HG02970 (cell line): ENCODE results near the gene ZNF488.

Experiments used
- ATAC-seq: cut with Tn5 transposase; IDR thresholded peaks from one replicate; pipeline ENCODE4 v1.9.1; 2021; ENCODE audit warnings: mild to moderate bottlenecking, moderate library complexity, moderate number of reproducible peaks; ENCODE audit not compliant: unreplicated experiment, low FRiP score

ZNF488 gene

GRCh38 chr10:47368431-47369180 is 15.5 kb downstream of the ZNF488 start:
- no peak for ATAC-seq

GRCh38 chr10:47367646-47368045 is 16.4 kb downstream of the ZNF488 start:
- no peak for ATAC-seq

- no peak for ATAC-seq
These were observed 17.2 kb downstream of the ZNF488 start for GRCh38 chr10:47366731-47367460.

DNA sequence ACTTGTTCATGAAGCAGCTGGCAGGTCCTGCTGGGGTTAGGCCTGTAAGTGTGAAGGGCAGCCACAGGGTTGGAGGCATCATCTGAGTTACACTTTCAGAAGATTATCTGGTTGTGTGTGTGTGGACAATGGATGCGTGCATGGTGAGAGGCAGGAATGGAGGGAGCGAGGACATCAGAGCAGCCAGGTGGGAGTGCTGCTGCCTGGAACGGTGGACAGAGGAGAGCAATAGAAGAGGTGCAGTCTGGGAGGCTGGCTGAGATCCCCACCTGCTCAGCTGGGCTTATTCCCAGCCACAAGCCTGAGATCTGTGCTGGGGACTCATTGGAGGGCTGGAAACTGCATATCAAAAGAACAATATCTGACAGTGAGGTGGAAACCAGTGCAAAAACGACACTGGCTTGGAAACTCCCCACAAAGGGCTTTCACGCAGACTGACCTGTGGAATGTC is 17.9 kb downstream of the ZNF488 start:
- no peak for ATAC-seq

- no peak for ATAC-seq
These were observed 18.5 kb downstream of the ZNF488 start for GRCh38 chr10:47365431-47366180.

GRCh38 chr10:47364911-47365310 is 19.2 kb downstream of the ZNF488 start:
- no peak for ATAC-seq

GRCh38 chr10:47364366-47364765 is 19.7 kb downstream of the ZNF488 start:
- ATAC-seq, result no peak

- ATAC-seq, result no peak
These were observed 20.3 kb downstream of the ZNF488 start for GRCh38 chr10:47363781-47364180.

DNA sequence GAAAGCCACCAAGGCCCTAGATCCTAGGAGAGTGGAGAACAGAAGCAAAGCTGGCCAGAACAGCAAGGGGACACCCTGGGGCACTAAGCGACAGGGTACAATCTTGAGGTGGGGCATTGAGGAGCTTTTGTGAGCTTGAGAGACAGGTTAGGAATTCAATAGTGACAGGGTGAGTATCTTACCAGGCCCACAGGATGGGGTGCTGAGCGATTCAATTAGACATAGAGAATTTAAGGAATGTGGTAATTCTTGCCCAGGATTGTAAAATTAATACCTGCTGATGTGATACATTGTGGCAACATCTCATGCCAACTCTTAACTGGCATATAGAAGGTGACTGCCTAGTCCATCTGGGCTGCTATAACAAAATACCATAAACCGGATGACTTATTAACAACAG is 21.9 kb downstream of the ZNF488 start:
- ATAC-seq, result no peak

DNA sequence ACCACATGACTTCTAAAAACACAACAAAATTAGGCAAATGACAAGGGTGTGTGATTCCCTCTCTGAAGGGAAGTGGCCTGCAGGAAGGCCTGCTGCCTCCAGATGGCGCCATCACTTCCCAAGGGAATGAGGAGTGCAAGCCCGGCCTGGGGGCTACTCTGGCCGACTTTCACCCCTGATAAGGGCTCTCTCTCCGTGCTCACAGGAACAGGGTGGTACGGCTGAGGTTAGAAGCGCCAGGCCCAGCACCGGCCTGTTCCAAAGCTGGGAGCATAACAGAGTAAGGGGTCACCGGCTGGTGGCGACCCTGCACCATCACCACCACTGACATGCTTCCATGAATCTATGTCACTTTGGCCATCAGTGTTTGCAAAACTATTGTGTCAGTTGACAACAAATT is 22.8 kb downstream of the ZNF488 start:
- ATAC-seq, result no peak

GRCh38 chr10:47360419-47361040 is 23.6 kb downstream of the ZNF488 start:
- no peak for ATAC-seq

- ATAC-seq, result no peak
These were observed 24.3 kb downstream of the ZNF488 start for GRCh38 chr10:47359626-47360418.

- ATAC-seq, result no peak
These were observed 25.0 kb downstream of the ZNF488 start for GRCh38 chr10:47359101-47359500.

GRCh38 chr10:47358457-47358856 is 25.6 kb downstream of the ZNF488 start:
- no peak for ATAC-seq

- ATAC-seq, result no peak
These were observed 26.2 kb downstream of the ZNF488 start for GRCh38 chr10:47357911-47358310.

GRCh38 chr10:47357131-47357582 is 26.9 kb downstream of the ZNF488 start:
- no peak for ATAC-seq

DNA sequence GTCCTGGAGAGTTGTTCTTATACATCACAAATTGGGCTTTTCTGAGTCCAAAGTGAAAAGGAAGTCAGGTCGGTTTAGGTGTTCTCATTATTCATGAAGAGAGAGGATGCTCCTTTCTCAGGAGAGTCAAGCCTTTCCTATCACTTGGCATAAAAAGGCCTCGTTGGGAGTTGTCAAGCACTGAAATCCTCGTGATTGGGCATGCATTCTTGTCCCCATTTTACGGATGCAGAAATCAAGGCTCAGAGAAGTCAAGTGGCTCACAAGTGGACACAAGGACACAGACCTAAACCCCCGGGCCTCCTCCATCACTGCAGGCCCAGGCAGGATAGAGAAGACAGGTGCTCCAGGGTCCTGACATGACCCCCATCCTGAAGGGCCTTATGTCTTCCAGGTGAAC is 27.4 kb downstream of the ZNF488 start:
- no peak for ATAC-seq

DNA sequence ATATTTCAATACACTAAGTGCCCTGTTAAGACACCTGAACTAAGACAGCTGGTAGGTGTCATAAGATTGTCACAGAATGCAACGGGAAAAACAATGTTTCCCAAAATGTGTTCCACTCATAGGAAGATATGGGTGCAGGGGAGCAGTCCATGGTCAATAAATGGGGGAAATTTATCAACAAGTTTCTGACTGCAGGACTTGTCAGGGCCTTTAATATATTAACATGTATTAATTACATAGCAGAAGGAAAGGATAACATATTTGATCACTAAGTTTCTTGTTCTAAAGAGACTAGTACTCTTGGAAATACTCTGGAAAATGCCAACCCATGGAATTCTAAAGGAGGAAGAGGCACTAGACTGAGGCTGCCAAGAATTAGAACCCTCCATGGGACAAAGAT is 29.2 kb downstream of the ZNF488 start:
- no peak for ATAC-seq

DNA sequence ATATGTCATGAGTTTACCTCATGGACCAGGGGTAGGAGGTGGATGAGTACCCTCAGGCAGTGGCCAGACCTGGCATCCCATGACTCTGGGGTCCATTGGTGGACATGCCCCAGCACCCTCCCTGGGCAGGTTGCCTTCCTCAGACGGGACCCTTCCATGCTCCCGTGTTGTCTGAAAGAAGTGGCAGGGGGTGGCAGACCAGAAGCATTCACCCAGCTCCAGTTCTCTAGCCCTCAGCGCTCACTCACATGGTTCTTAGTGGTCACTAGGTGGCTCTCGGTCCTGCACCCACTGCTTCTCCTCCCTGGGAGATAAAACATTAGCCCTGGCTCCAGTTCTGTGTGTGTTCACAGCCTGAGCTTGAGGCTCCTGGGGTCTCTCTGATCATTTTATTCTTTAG is 29.9 kb downstream of the ZNF488 start:
- no peak for ATAC-seq

GRCh38 chr10:47353351-47353750 is 30.7 kb downstream of the ZNF488 start:
- no peak for ATAC-seq
